Testis (tissue), 3 donors: ENCODE data around the gene SDS. TPM values are rescaled to one million over a fixed set of nuclear protein-coding genes. Genes with fewer than 3 reads are reported as not detected.
A peak's percentile ranks its signal among the peaks of the same experiment; 100 is the strongest.

ENCODE experiments used
- DNase-seq: peaks from one replicate; pipeline ENCODE4 v3.0.0-alpha.2; 2019
- H3K27ac ChIP-seq, 2 donors: fragments of 200-600 bp; sonication (generic); one replicate each; pipeline ENCODE4 v1.5.1; 2019
- H3K27me3 ChIP-seq: fragments of 200-600 bp; sonication (generic); one replicate; pipeline ENCODE4 v1.5.1; 2019
- H3K36me3 ChIP-seq: fragments of 200-600 bp; sonication (generic); one replicate; pipeline ENCODE4 v1.5.1; 2017; ENCODE audit warnings: low read depth; ENCODE audit errors: missing control alignments
- H3K4me1 ChIP-seq: fragments of 200-600 bp; sonication (generic); one replicate; pipeline ENCODE4 v1.5.1; 2019
- H3K4me3 ChIP-seq, 2 donors: fragments of 200-600 bp; sonication (generic); one replicate each; pipeline ENCODE4 v1.5.1; 2017 to 2019
- H3K9me3 ChIP-seq: fragments of 200-600 bp; sonication (generic); one replicate; pipeline ENCODE4 v1.5.1; 2017
- CTCF ChIP-seq, 3 experiments: fragments of 450-650 bp in 2 of 3; fragments of 200-600 bp in 1 of 3; sonication (generic) in 1 of 3; IDR thresholded peaks; one replicate each; pipeline ENCODE4 v1.5.1; 2016 to 2019; ENCODE audit warnings: antibody characterized with exemption in 3 of 3, mild to moderate bottlenecking in 2 of 3, moderate library complexity in 1 of 3
- POLR2A ChIP-seq: fragments of 450-650 bp; IDR thresholded peaks from one replicate; pipeline ENCODE4 v1.6.1; 2017; ENCODE audit warnings: antibody characterized with exemption, mild to moderate bottlenecking, moderate library complexity
- WGBS, 2 donors: methylation state at CpG; one replicate each; pipeline ENCODE4 v1.1.5; 2018; 5-methylcytosine and 5-hydroxymethylcytosine counted together
- intact Hi-C: fragments of 100-400 bp; cut with DNase I; formaldehyde crosslinking; loops from one replicate; pipeline ENCODE4 v1.15.1; 2023; ENCODE audit warnings: low total_unique reads
- polyA plus RNA-seq: library from polyadenylated mRNA; stranded (reverse); fragments of 350-450 nt; fragmentation: Illumina TruSeq; extraction: RNeasy Lipid Tissue Mini Kit (QIAGEN cat#74804); gene quantifications from one replicate; pipeline ENCODE4 v1.2.3, GENCODE V29; 2014; ENCODE audit warnings: low read depth, low replicate concordance; ENCODE audit not compliant: insufficient read depth
- total RNA-seq, 2 donors: library from RNA; depleted of rRNA; stranded (reverse); fragments of >200 nt; gene quantifications; one replicate each; pipeline ENCODE4 v1.2.3, GENCODE V29; 2016

Gene SDS
- total and polyA plus RNA-seq, 3 donors from 2014 or later = 0.34 to 0.93 TPM; not detected in 1

- intact Hi-C loops = no loop called here
- Histone ChIP-seq H3K27ac (no peak overlapping the region), H3K27me3 (no peaks in the 10 kb centered on the region), H3K36me3 (no peaks in the 10 kb centered on the region), H3K4me3 (no peak overlapping the region), H3K4me1 (peaks cover 8% of the 10 kb centered on the region), H3K9me3 (no peaks in the 10 kb centered on the region)
- TF ChIP-seq CTCF (IDR thresholded peaks at IDR 0.05) (no peak), POLR2A (no peak)
- no peak for DNase-seq
- 63 to 72% methylated on average over 4 of the region's 4 CpGs for WGBS, 2 donors
Observed at GRCh38 chr12:113366827-113367226, 36.9 kb downstream of the SDS start.

GRCh38 chr12:113365639-113366395 lies 37.9 kb downstream of the SDS start:
- peak overlapping the region in 1 of 2 donors; percentile 37 for H3K27ac ChIP-seq
- intact Hi-C loops = no loop called here
- H3K9me3 ChIP-seq = no peaks in the 10 kb centered on the region
- no peak for TF ChIP-seq CTCF (IDR thresholded peaks at IDR 0.05)
- TF ChIP-seq POLR2A = no peak
- H3K4me1 ChIP-seq = peaks cover 8% of the 10 kb centered on the region
- no peaks in the 10 kb centered on the region for H3K36me3 ChIP-seq
- no peaks in the 10 kb centered on the region for H3K27me3 ChIP-seq
- no peak overlapping the region for H3K4me3 ChIP-seq
- 38 to 48% methylated on average over 7 of the region's 7 CpGs for WGBS, 2 donors
- peak; percentile 39 for DNase-seq

GRCh38 chr12:113364698-113365097 lies 39.0 kb downstream of the SDS start:
- Histone ChIP-seq H3K4me3 (no peak overlapping the region), H3K27ac (no peak overlapping the region), H3K9me3 (no peaks in the 10 kb centered on the region), H3K27me3 (no peaks in the 10 kb centered on the region), H3K4me1 (peaks cover 15% of the 10 kb centered on the region), H3K36me3 (no peaks in the 10 kb centered on the region)
- TF ChIP-seq CTCF (IDR thresholded peaks at IDR 0.05) = no peak
- no peak for TF ChIP-seq POLR2A
- DNase-seq = no peak
- WGBS, 2 donors = 91 to 92% methylated on average over 5 of the region's 5 CpGs
- intact Hi-C loops = no loop called here

- no peaks in the 10 kb centered on the region for H3K27me3 ChIP-seq
- H3K36me3 ChIP-seq = no peaks in the 10 kb centered on the region
- TF ChIP-seq POLR2A = no peak
- no peak for TF ChIP-seq CTCF (IDR thresholded peaks at IDR 0.05)
- intact Hi-C loops = no loop called here
- H3K4me1 ChIP-seq = peaks cover 26% of the 10 kb centered on the region
- no peak for DNase-seq
- no peak overlapping the region for H3K4me3 ChIP-seq
- H3K27ac ChIP-seq = peak overlapping the region in 1 of 2 donors; percentile 41
- 70 to 77% methylated on average over 12 of the region's 12 CpGs for WGBS, 2 donors
- H3K9me3 ChIP-seq = no peaks in the 10 kb centered on the region
Observed at GRCh38 chr12:113361574-113362370, 41.9 kb downstream of the SDS start.
